ENCODE results near the gene LHX4.

The LHX4 gene

GRCh38 chr1:180190091-180190490 is 40.0 kb upstream of the LHX4 start:
- peaks cover 19% of the 10 kb centered on the region for H3K36me3 Mint-ChIP-seq (ENCODE audit: insufficient read depth)

GRCh38 chr1:180192172-180192571 is 37.9 kb upstream of the LHX4 start:
- H3K4me1 Mint-ChIP-seq: peaks cover 48% of the 10 kb centered on the region
- H3K36me3 Mint-ChIP-seq (ENCODE audit: insufficient read depth): peaks cover 17% of the 10 kb centered on the region
- ATAC-seq (replicated peaks; ENCODE audit: extremely low read depth, poor library complexity, severe bottlenecking): peak; percentile 67
- no peaks in the 10 kb centered on the region for H3K27me3 Mint-ChIP-seq
- H3K27ac Mint-ChIP-seq (ENCODE audit: low read depth): peak overlapping the region; percentile 83
- H3K9me3 Mint-ChIP-seq: no peaks in the 10 kb centered on the region
- peak in 1 of 2 donors; percentile 20 for DNase-seq (ENCODE audit: low spot score in 2 of 2)
- H3K4me3 Mint-ChIP-seq: peak overlapping the region; percentile 70

More at GRCh38 chr1:180190091-180190490, 40.0 kb upstream of the LHX4 start:
- ATAC-seq (replicated peaks; ENCODE audit: extremely low read depth, poor library complexity, severe bottlenecking) (peak; percentile 73), DNase-seq (ENCODE audit: low spot score in 2 of 2) (peak in 1 of 2 donors; percentile 33)
- Mint-ChIP-seq H3K27me3 (no peaks in the 10 kb centered on the region), H3K4me3 (peak overlapping the region; percentile 48), H3K9me3 (no peaks in the 10 kb centered on the region), H3K4me1 (peaks cover 48% of the 10 kb centered on the region), H3K27ac (ENCODE audit: low read depth) (peak overlapping the region; percentile 29)

- H3K27ac Mint-ChIP-seq (ENCODE audit: low read depth): peak overlapping the region; percentile 83
- peaks cover 48% of the 10 kb centered on the region for H3K4me1 Mint-ChIP-seq
- ATAC-seq (replicated peaks; ENCODE audit: extremely low read depth, poor library complexity, severe bottlenecking): no peak
- H3K9me3 Mint-ChIP-seq: no peaks in the 10 kb centered on the region
- H3K27me3 Mint-ChIP-seq: no peaks in the 10 kb centered on the region
- peaks cover 16% of the 10 kb centered on the region for H3K36me3 Mint-ChIP-seq (ENCODE audit: insufficient read depth)
- no peak overlapping the region for H3K4me3 Mint-ChIP-seq
- no peak for DNase-seq (ENCODE audit: low spot score in 2 of 2)
Measured at GRCh38 chr1:180193141-180194047, 36.7 kb upstream of the LHX4 start.

GRCh38 chr1:180194048-180194425 is 36.0 kb upstream of the LHX4 start:
- Mint-ChIP-seq H3K9me3 (no peaks in the 10 kb centered on the region), H3K27me3 (no peaks in the 10 kb centered on the region), H3K36me3 (ENCODE audit: insufficient read depth) (peaks cover 16% of the 10 kb centered on the region), H3K4me3 (no peak overlapping the region), H3K4me1 (peaks cover 43% of the 10 kb centered on the region), H3K27ac (ENCODE audit: low read depth) (no peak overlapping the region)
- no peak for DNase-seq (ENCODE audit: low spot score in 2 of 2)
- no peak for ATAC-seq (replicated peaks; ENCODE audit: extremely low read depth, poor library complexity, severe bottlenecking)

GRCh38 chr1:180194546-180195207 is 35.4 kb upstream of the LHX4 start:
- no peak for ATAC-seq (replicated peaks; ENCODE audit: extremely low read depth, poor library complexity, severe bottlenecking)
- peaks cover 13% of the 10 kb centered on the region for H3K36me3 Mint-ChIP-seq (ENCODE audit: insufficient read depth)
- H3K27ac Mint-ChIP-seq (ENCODE audit: low read depth): no peak overlapping the region
- no peaks in the 10 kb centered on the region for H3K27me3 Mint-ChIP-seq
- no peak for DNase-seq (ENCODE audit: low spot score in 2 of 2)
- no peaks in the 10 kb centered on the region for H3K9me3 Mint-ChIP-seq
- no peak overlapping the region for H3K4me3 Mint-ChIP-seq
- H3K4me1 Mint-ChIP-seq: peaks cover 39% of the 10 kb centered on the region

GRCh38 chr1:180195401-180195800 is 34.7 kb upstream of the LHX4 start:
- DNase-seq (ENCODE audit: low spot score in 2 of 2) (no peak), ATAC-seq (replicated peaks; ENCODE audit: extremely low read depth, poor library complexity, severe bottlenecking) (no peak)
- Mint-ChIP-seq H3K27me3 (no peaks in the 10 kb centered on the region), H3K4me1 (peaks cover 32% of the 10 kb centered on the region), H3K4me3 (no peak overlapping the region), H3K27ac (ENCODE audit: low read depth) (peak overlapping the region; percentile 50), H3K9me3 (no peaks in the 10 kb centered on the region), H3K36me3 (ENCODE audit: insufficient read depth) (peaks cover 11% of the 10 kb centered on the region)

- Mint-ChIP-seq H3K4me3 (no peak overlapping the region), H3K9me3 (no peaks in the 10 kb centered on the region), H3K27me3 (no peaks in the 10 kb centered on the region), H3K36me3 (ENCODE audit: insufficient read depth) (peaks cover 11% of the 10 kb centered on the region), H3K27ac (ENCODE audit: low read depth) (peak overlapping the region; percentile 50), H3K4me1 (peaks cover 30% of the 10 kb centered on the region)
- ATAC-seq (replicated peaks; ENCODE audit: extremely low read depth, poor library complexity, severe bottlenecking) (no peak), DNase-seq (ENCODE audit: low spot score in 2 of 2) (no peak)
Measured at GRCh38 chr1:180195916-180196315, 34.1 kb upstream of the LHX4 start.

GRCh38 chr1:180196436-180197003 is 33.5 kb upstream of the LHX4 start:
- DNase-seq (ENCODE audit: low spot score in 2 of 2): no peak
- Mint-ChIP-seq H3K4me1 (peaks cover 24% of the 10 kb centered on the region), H3K9me3 (no peaks in the 10 kb centered on the region), H3K27ac (ENCODE audit: low read depth) (peak overlapping the region; percentile 50), H3K27me3 (no peaks in the 10 kb centered on the region), H3K4me3 (no peak overlapping the region), H3K36me3 (ENCODE audit: insufficient read depth) (peaks cover 10% of the 10 kb centered on the region)
- ATAC-seq (replicated peaks; ENCODE audit: extremely low read depth, poor library complexity, severe bottlenecking): no peak

GRCh38 chr1:180197231-180197630 is 32.8 kb upstream of the LHX4 start:
- Mint-ChIP-seq H3K27ac (ENCODE audit: low read depth) (no peak overlapping the region), H3K9me3 (no peaks in the 10 kb centered on the region), H3K36me3 (ENCODE audit: insufficient read depth) (peaks cover 8% of the 10 kb centered on the region), H3K27me3 (no peaks in the 10 kb centered on the region), H3K4me1 (peaks cover 17% of the 10 kb centered on the region), H3K4me3 (no peak overlapping the region)
- DNase-seq (ENCODE audit: low spot score in 2 of 2) (no peak), ATAC-seq (replicated peaks; ENCODE audit: extremely low read depth, poor library complexity, severe bottlenecking) (no peak)

GRCh38 chr1:180198196-180198595 is 31.9 kb upstream of the LHX4 start:
- Mint-ChIP-seq H3K4me1 (peaks cover 7% of the 10 kb centered on the region), H3K36me3 (ENCODE audit: insufficient read depth) (peaks cover 7% of the 10 kb centered on the region), H3K9me3 (no peaks in the 10 kb centered on the region), H3K27me3 (no peaks in the 10 kb centered on the region), H3K4me3 (no peak overlapping the region), H3K27ac (ENCODE audit: low read depth) (no peak overlapping the region)
- DNase-seq (ENCODE audit: low spot score in 2 of 2) (no peak), ATAC-seq (replicated peaks; ENCODE audit: extremely low read depth, poor library complexity, severe bottlenecking) (no peak)

- no peak for ATAC-seq (replicated peaks; ENCODE audit: extremely low read depth, poor library complexity, severe bottlenecking)
- H3K4me1 Mint-ChIP-seq: peaks cover 3% of the 10 kb centered on the region
- no peaks in the 10 kb centered on the region for H3K9me3 Mint-ChIP-seq
- peaks cover 7% of the 10 kb centered on the region for H3K36me3 Mint-ChIP-seq (ENCODE audit: insufficient read depth)
- H3K27me3 Mint-ChIP-seq: no peaks in the 10 kb centered on the region
- no peak overlapping the region for H3K27ac Mint-ChIP-seq (ENCODE audit: low read depth)
- no peak for DNase-seq (ENCODE audit: low spot score in 2 of 2)
- no peak overlapping the region for H3K4me3 Mint-ChIP-seq
Measured at GRCh38 chr1:180198611-180199010, 31.5 kb upstream of the LHX4 start.

GRCh38 chr1:180199018-180199417 is 31.0 kb upstream of the LHX4 start:
- ATAC-seq (replicated peaks; ENCODE audit: extremely low read depth, poor library complexity, severe bottlenecking) (no peak), DNase-seq (ENCODE audit: low spot score in 2 of 2) (no peak)
- no peak overlapping the region for H3K4me3 Mint-ChIP-seq
- no peaks in the 10 kb centered on the region for H3K9me3 Mint-ChIP-seq
- peaks cover 5% of the 10 kb centered on the region for H3K36me3 Mint-ChIP-seq (ENCODE audit: insufficient read depth)
- H3K27me3 Mint-ChIP-seq: no peaks in the 10 kb centered on the region
- H3K4me1 Mint-ChIP-seq: no peaks in the 10 kb centered on the region
- H3K27ac Mint-ChIP-seq (ENCODE audit: low read depth): peak overlapping the region; percentile 12

Measured in central memory CD8-positive, alpha-beta T cell (primary cell).